ENCODE measurements around the gene SIRT2.
"Not testable (repeated sequence)": the region's sequence is repeated elsewhere in the genome, so short reads cannot be mapped to it uniquely, and the experiment has no call there.

Gene SIRT2

GRCh38 chr19:38867171-38867780, 32.1 kb downstream of the SIRT2 start:
- DNase-seq = no peak

- DNase-seq = no peak
Measured at GRCh38 chr19:38862321-38863059, 36.9 kb downstream of the SIRT2 start.

- no peak for DNase-seq
Measured at GRCh38 chr19:38861368-38861767, 38.0 kb downstream of the SIRT2 start.

- not testable (repeated sequence) for DNase-seq
Measured at GRCh38 chr19:38859631-38860204, 39.7 kb downstream of the SIRT2 start.

- no peak for DNase-seq
Measured at GRCh38 chr19:38856813-38857212, 42.6 kb downstream of the SIRT2 start.

GRCh38 chr19:38855751-38856150, 43.7 kb downstream of the SIRT2 start:
- not testable (repeated sequence) for DNase-seq

- DNase-seq = not testable (repeated sequence)
Measured at GRCh38 chr19:38854961-38855360, 44.5 kb downstream of the SIRT2 start.

GRCh38 chr19:38853214-38853613, 46.2 kb downstream of the SIRT2 start:
- no peak for DNase-seq

- peak; percentile 62 for DNase-seq
Measured at GRCh38 chr19:38852231-38853044, 47.0 kb downstream of the SIRT2 start.

- peak; percentile 83 for DNase-seq
Measured at GRCh38 chr19:38851622-38852230, 47.7 kb downstream of the SIRT2 start.

- DNase-seq = peak; percentile 27
Measured at GRCh38 chr19:38850976-38851621, 48.3 kb downstream of the SIRT2 start.

GRCh38 chr19:38850436-38850975, 48.9 kb downstream of the SIRT2 start:
- DNase-seq = peak; percentile 98

- peak; percentile 98 for DNase-seq
Measured at GRCh38 chr19:38849860-38850435, 49.5 kb downstream of the SIRT2 start, which contains the start of gene HNRNPL. HNRNPL (minus strand) TSS chr19:38849986; CDS start chr19:38849966, 20 bp downstream.

- peak; percentile 94 for DNase-seq
Measured at GRCh38 chr19:38849147-38849859, 50.1 kb downstream of the SIRT2 start.

- DNase-seq = no peak
Measured at GRCh38 chr19:38848299-38849146, 50.9 kb downstream of the SIRT2 start.

- no peak for DNase-seq
Measured at GRCh38 chr19:38846097-38846496, 53.3 kb downstream of the SIRT2 start.

- no peak for DNase-seq
Measured at GRCh38 chr19:38845374-38846024, 53.9 kb downstream of the SIRT2 start.

- DNase-seq = no peak
Measured at GRCh38 chr19:38844093-38844686, 55.2 kb downstream of the SIRT2 start.

All from effector CD4-positive, alpha-beta T cell (primary cell).